RWPE1 (cell line): ENCODE results near the gene USP37.

Experiments
- CTCF ChIA-PET: fragments of 350-600 bp; sonication (Branson Sonifier 250); formaldehyde crosslinking; extraction: SDS; loops from one replicate; lab custom pipeline; 2021; lab: Yijun Ruan, JAX
- POLR2A ChIA-PET: fragments of 400-600 bp; formaldehyde crosslinking; extraction: SDS; loops from one replicate; lab custom pipeline; 2020; ENCODE audit warnings: antibody characterized with exemption; ENCODE audit not compliant: low non-redundant PET; lab: Yijun Ruan, JAX
- DNase-seq: peaks from one replicate; pipeline ENCODE4 v3.0.0; 2012; ENCODE audit warnings: low spot score
- H3K27ac ChIP-seq: fragments of 450-650 bp; 2 replicates; pipeline ENCODE4 v1.5.1; 2017
- CTCF ChIP-seq: fragments of 450-650 bp; conservative IDR thresholded peaks from 2 replicates; pipeline ENCODE4 v1.5.1; 2017; ENCODE audit warnings: low read depth, mild to moderate bottlenecking

Gene USP37

GRCh38 chr2:218568190-218569037, at the start of gene USP37, which contains the start of gene CNOT9:
Gene USP37 (minus strand): TSS chr2:218568351. CDS start chr2:218558653, 9,698 bp downstream.
Gene CNOT9 (plus strand): TSS chr2:218568839. CDS start chr2:218568955, 116 bp downstream.
- H3K27ac ChIP-seq: peak within 1 kb of the TSS; percentile 92
- ChIA-PET CTCF (interaction anchor here (0.6 kb wide), 1 partner anchor 10 kb away, joined by 4 read pairs; no protein-coding TSS in a partner anchor), POLR2A (no interaction called here)
- peak; percentile 99 for DNase-seq
- no peak for TF ChIP-seq CTCF

- H3K27ac ChIP-seq: no peak overlapping the region
- ChIA-PET CTCF (no interaction called here), POLR2A (interaction anchor here (1.0 kb wide), 1 partner anchor 18 kb away, joined by 3 read pairs; no protein-coding TSS in a partner anchor)
- no peak for TF ChIP-seq CTCF
- DNase-seq: no peak
Measured at GRCh38 chr2:218615868-218616315, 47.7 kb upstream of the USP37 start.

- POLR2A ChIA-PET: no interaction called here
- CTCF ChIA-PET: no interaction called here
- H3K27ac ChIP-seq: peak within 1 kb of the TSS; percentile 95
- DNase-seq: peak; percentile 82
- TF ChIP-seq CTCF: no peak
Measured at GRCh38 chr2:218607436-218608115, 39.4 kb upstream of the USP37 start, which contains the start of gene PLCD4. Gene PLCD4 (plus strand): TSS chr2:218607899. CDS start chr2:218615740, 7,841 bp downstream.

- no peak for DNase-seq
- ChIA-PET CTCF (interaction anchor here (0.7 kb wide), 1 partner anchor 279 kb away, joined by 3 read pairs; no protein-coding TSS in a partner anchor), POLR2A (no interaction called here)
- H3K27ac ChIP-seq: peak overlapping the region; percentile 63
- no peak for TF ChIP-seq CTCF
Measured at GRCh38 chr2:218605432-218605831, 37.3 kb upstream of the USP37 start.

- DNase-seq: no peak
- H3K27ac ChIP-seq: no peak overlapping the region
- ChIA-PET POLR2A (no interaction called here), CTCF (interaction anchor here (0.6 kb wide), 1 partner anchor 137 kb away, joined by 3 read pairs; no protein-coding TSS in a partner anchor)
- no peak for TF ChIP-seq CTCF
Measured at GRCh38 chr2:218585541-218585940, 17.4 kb upstream of the USP37 start.
